Ecto neural progenitor cell (in vitro differentiated cells): Measurements from ENCODE around the gene PHTF1.

Experiments
- DNase-seq: peaks from one replicate; pipeline ENCODE4 v3.0.0-alpha.2; 2018; ENCODE audit warnings: low spot score

The PHTF1 gene

DNA sequence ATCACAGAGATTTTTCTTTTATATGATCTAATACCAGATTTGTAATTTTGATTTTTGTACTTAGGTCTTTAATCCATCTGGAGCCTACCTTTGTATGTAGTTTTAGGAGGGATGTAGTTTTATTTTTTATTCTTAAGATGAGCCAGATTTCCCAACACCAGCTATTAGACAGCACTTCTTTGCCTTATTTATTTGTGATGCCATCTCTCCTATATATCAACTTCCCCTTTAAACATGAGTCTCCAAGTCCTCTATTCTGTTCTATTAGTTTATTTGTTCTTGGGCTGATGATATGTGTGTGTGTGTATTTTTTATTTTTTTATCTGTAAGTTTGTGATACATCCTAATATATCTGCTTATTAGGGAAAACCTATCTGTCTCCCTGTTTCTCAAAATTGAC is 94.2 kb downstream of the PHTF1 start:
- no peak for DNase-seq

DNA sequence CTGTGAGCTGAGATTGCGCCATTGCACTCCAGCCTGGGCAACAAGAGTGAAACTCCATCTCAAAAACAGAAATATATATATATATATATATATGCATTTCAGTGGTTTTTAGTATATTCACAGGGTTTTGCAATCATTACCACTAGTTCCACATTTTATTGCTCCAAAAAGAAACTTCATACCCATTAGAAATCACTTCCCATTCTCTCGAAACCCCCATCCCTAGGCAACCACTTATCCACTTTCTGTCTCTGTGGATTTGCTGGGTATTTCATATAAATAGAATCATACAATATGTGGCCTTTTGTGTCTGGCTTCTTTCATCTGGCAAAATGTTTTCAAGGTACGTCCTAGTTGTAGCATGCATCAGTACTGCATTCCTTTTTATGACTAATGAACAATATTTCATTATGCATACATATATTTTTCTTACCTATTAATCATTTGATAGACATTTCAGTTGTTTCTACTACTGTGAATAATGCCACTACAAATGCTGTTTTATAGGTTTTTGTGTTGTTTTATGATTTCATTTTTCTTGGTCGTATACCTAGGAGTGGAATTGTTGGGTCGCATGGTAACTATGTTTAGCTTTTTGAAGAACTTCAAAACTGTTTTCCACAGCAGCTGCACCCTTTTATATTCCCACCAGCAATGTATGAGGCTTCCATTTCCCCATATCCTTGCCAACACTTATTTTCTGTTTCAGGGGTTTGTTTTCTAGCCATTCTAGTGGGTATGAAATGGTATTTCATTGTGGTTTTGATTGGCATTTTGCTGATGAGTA is 95.9 kb downstream of the PHTF1 start:
- DNase-seq: no peak

DNA sequence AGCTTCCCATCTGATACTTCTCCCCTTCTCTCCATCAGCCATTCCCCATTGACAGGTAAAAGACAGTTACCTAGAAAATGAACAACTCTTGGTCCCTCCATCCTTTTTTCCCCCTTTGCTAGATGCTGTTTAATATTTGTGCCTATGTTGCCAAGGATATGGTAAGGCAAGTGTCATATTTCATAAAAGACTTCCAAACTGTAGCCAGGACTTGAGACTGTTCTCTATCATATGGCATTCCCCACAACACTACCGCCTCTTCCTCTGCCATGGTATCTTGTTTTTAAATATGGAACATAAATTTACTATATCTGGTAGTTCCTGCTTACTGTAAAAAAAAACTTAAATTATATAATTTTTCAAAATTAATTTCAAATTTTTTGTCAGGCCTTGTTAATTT is 97.2 kb downstream of the PHTF1 start:
- DNase-seq: no peak

DNA sequence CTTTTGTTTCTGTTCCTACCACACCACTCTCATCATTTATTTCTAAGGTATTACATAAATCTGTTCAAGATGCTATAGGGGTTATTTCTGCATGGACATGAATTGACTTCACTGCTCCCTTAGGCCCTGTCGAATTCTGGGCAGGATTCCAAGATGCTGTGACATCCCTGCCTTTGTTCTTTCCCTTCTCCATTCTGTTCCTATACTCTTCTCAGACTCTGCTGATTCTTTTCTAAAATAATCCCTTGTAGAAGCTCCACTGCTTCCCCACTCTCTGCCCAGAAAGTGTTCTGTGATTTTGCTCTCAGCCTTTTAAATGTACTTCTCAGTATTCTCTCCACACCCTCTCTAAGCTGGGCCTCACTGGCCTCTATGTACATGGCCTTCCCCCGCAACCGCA is 99.2 kb downstream of the PHTF1 start:
- no peak for DNase-seq

DNA sequence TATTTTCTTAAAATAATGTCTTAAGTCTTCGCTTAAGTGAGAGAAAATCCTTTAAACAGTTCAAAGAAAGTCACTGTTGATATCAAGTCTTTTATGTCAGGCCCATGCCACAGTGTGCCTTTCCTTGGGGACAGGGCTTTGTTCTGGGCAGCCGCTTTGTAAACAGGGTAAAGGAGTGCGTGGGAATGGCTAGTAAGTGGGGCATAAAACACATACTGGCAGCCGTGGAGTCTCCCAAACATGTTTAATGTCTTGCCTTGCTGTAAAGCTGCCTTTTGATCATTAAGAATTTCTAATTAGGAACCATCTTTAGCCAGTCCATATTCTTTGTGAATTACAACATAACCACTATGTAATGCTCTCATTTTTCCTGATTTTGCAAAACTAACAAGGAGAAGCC is 99.7 kb downstream of the PHTF1 start:
- DNase-seq: no peak

DNA sequence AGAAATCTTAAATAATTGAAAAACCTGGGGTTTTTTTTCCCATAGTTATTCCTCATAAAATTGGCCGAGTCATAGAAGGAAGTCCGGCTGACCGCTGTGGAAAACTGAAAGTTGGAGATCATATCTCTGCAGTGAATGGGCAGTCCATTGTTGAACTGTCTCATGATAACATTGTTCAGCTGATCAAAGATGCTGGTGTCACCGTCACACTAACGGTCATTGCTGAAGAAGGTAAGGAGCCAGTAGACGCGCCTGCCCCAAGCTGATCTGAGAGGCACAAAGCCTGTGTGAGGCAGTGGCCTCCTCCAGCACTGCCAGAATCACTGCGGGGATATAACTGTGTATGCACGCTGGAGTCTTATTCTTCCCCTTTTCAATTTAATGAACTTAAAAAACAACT is 100.3 kb downstream of the PHTF1 start:
- DNase-seq: no peak

DNA sequence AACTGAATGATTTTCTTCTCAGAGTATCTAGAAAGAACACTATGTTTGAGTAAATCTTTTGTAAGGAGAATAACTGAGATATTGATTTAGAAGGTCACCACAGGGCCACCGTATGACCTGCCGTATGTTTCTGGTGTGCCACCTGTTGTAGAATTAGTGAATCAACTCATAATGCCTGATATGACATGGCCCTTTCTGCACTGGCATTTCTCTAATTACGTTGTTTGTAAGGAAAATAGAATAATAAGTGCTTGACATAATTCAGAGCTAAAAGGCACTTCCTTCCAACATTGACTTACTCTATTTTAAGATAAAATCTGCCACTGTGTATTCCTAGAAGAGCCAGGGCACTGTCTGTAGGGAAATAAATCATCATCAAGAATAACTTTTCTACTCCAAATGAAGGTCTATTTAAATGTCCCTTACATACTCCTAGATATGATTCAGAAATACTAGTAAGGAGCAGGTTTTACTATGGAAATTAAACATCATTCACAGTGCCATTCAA is 101.7 kb downstream of the PHTF1 start:
- no peak for DNase-seq

DNA sequence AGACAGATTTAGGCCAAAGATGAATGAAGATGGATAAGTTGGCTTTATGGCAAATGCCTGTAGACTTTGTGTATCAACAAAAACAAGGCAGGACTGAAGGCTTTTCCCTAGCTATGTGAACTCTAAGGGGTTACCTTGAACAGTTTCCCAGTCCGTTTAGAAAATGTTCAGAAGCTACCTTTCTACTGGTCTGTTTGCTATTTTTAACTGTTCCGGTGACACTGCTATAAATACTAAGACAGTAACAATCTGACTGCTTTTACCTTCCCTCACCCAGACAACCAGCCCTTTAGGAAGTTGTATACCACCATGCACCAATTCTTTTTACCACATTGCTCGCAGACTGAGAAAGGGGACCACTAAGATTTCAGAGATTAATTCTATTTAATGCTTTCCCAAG is 102.2 kb downstream of the PHTF1 start:
- DNase-seq: no peak

DNA sequence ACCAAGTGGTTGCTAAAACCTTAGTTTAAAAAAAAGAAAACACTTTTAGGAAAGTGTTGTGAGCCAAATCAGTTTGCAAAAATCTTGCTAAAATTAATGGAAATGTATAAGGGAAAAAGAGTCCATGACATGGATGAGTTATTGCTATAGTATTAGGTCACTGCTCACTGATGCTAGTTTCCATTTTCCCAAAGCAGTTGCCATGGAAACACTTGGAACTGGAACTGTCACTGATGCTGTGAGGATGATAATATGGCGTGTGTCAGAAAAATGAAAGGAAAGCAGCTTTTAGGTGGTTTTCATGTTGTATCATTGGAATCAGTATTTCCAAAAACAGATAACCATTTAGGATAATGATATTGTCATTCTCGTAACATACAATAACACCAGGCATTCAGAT is 104.4 kb downstream of the PHTF1 start:
- DNase-seq: no peak

DNA sequence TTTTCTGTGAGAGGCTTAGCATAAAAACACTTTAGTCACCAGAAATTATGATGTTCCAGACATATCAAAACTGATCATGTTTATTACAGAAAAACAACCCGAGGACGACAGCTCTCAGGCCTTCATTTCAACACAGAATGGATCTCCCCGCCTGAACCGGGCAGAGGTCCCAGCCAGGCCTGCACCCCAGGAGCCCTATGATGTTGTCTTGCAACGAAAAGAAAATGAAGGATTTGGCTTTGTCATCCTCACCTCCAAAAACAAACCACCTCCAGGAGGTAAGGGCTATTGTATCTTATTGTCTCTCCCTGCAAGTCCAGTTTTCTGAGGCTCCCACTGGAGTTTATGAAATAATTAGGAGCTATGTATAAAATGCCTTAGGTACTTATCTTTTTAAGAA is 105.5 kb downstream of the PHTF1 start:
- no peak for DNase-seq

DNA sequence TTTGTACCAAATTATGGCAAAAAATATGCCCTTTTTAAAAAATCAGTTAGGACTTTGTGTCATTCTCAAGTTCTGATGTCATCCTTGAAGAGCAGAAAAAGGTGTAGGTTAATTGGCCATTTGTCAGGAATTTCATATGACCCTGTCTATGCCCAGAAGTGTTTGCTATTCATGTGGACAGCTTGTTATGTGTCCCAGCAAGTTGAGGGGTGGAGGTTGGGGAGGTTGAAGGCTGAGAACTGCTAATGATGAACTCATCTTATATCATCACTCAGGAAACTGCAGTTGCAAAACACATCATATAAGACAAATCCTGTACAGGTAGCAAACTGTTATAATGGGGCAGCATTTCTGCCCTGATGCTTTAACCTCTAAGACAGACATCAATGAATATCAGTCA is 106.5 kb downstream of the PHTF1 start:
- DNase-seq: no peak

DNA sequence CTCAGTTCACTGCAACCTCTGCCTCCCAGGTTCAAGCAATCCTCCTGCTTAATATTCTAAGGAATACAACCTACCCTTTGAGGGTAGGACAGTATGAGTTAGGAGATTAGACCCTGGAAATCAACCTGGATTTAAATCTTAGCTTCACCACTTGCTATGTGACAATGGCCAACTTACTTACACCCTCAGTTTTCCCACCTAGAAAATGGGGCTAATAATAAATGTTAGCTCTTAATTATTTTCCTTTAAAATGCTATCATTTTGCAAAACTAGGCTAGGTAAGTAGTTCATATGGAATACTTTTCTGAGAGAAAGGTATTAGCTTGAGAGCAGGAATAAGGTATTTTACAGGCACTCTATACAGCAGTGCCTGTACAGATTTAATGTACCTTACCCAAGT is 110.8 kb downstream of the PHTF1 start:
- DNase-seq: no peak

DNA sequence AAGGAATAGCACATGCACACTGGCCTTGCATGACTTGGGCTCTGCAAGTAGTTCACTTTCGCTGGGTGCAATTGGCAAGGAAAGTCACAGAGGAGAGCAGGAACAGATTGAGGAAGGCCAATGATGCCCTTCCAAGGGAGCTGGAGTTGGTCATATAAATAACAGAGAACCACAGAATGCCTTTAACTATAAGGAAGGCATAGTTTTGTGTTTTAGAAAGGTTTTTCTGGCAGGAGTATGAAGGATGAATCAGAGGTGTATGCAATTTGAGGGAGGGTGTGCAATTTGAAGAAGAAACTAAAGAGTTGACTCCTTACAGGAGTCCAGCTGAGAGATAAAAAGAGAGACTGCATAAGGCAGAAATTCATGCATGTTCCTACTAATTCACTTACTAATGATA is 112.1 kb downstream of the PHTF1 start:
- DNase-seq: no peak
